UCSD-AML1 (cell line): ENCODE measurements around the gene LRRTM1.

Source experiments
- DNase-seq: peaks from one replicate; lab custom pipeline; 2025; ENCODE audit not compliant: unreplicated experiment; lab: John Stamatoyannopoulos, UW

The LRRTM1 gene

GRCh38 chr2:80302314-80303005, 2.1 kb downstream of the LRRTM1 start:
- no peak for DNase-seq

GRCh38 chr2:80302001-80302313, 2.6 kb downstream of the LRRTM1 start:
- DNase-seq = no peak

- no peak for DNase-seq
These were observed 3.6 kb downstream of the LRRTM1 start for GRCh38 chr2:80300954-80301353.

- DNase-seq = no peak
These were observed 4.2 kb downstream of the LRRTM1 start for GRCh38 chr2:80300346-80300745.

GRCh38 chr2:80299661-80300060, 4.9 kb downstream of the LRRTM1 start:
- no peak for DNase-seq

- no peak for DNase-seq
These were observed 5.6 kb downstream of the LRRTM1 start for GRCh38 chr2:80298954-80299353.

- no peak for DNase-seq
These were observed 11.5 kb downstream of the LRRTM1 start for GRCh38 chr2:80293039-80293438.

- no peak for DNase-seq
These were observed 12.1 kb downstream of the LRRTM1 start for GRCh38 chr2:80292474-80292873.

GRCh38 chr2:80291656-80292055, 12.9 kb downstream of the LRRTM1 start:
- no peak for DNase-seq

GRCh38 chr2:80288576-80288975, 16.0 kb downstream of the LRRTM1 start:
- DNase-seq = no peak

GRCh38 chr2:80281049-80281448, 23.5 kb downstream of the LRRTM1 start:
- no peak for DNase-seq

GRCh38 chr2:80280598-80280997, 24.0 kb downstream of the LRRTM1 start:
- no peak for DNase-seq

GRCh38 chr2:80269806-80270205, 34.7 kb downstream of the LRRTM1 start:
- DNase-seq = no peak

GRCh38 chr2:80266231-80266630, 38.3 kb downstream of the LRRTM1 start:
- DNase-seq = no peak

GRCh38 chr2:80259292-80259691, 45.3 kb downstream of the LRRTM1 start:
- no peak for DNase-seq

GRCh38 chr2:80258793-80259192, 45.8 kb downstream of the LRRTM1 start:
- DNase-seq = no peak

GRCh38 chr2:80258341-80258740, 46.2 kb downstream of the LRRTM1 start:
- no peak for DNase-seq

- DNase-seq = no peak
These were observed 47.1 kb downstream of the LRRTM1 start for GRCh38 chr2:80257450-80257849.

- no peak for DNase-seq
These were observed 47.8 kb downstream of the LRRTM1 start for GRCh38 chr2:80256782-80257167.

- DNase-seq = no peak
These were observed 48.4 kb downstream of the LRRTM1 start for GRCh38 chr2:80255918-80256781.

- DNase-seq = no peak
These were observed 52.1 kb downstream of the LRRTM1 start for GRCh38 chr2:80252294-80252986.
